Endodermal cell (in vitro differentiated cells): ENCODE data around the gene PLAGL2. TPM values are rescaled to one million over a fixed set of nuclear protein-coding genes. Genes with fewer than 3 reads are reported as not detected.

Experiments
- DNase-seq: peaks from one replicate; pipeline ENCODE4 v3.0.0-alpha.2; 2017
- H3K27ac ChIP-seq: 2 replicates; pipeline ENCODE4 v1.5.1; 2013; ENCODE audit warnings: mild to moderate bottlenecking, low read depth, low read length, moderate library complexity
- H3K27me3 ChIP-seq: 2 replicates; pipeline ENCODE4 v1.6.1; 2013; ENCODE audit warnings: mild to moderate bottlenecking, low read length, moderate library complexity; ENCODE audit not compliant: insufficient read depth, control insufficient read depth, poor library complexity, severe bottlenecking
- H3K36me3 ChIP-seq: 2 replicates; pipeline ENCODE4 v1.7.0; 2013; ENCODE audit warnings: mild to moderate bottlenecking, low read length, moderate library complexity; ENCODE audit not compliant: control insufficient read depth, insufficient read depth
- H3K4me1 ChIP-seq: one replicate; pipeline ENCODE4 v1.7.0; 2013; ENCODE audit warnings: low read length; ENCODE audit not compliant: control insufficient read depth, insufficient read depth
- H3K4me3 ChIP-seq: 2 replicates; pipeline ENCODE4 v1.5.1; 2013; ENCODE audit warnings: mild to moderate bottlenecking, low read length, moderate library complexity
- H3K9ac ChIP-seq: 2 replicates; pipeline ENCODE4 v1.6.1; 2013; ENCODE audit warnings: mild to moderate bottlenecking, low read length, moderate library complexity; ENCODE audit not compliant: poor library complexity, severe bottlenecking; ENCODE audit errors: extremely low read depth
- H3K9me3 ChIP-seq: 2 replicates; pipeline ENCODE4 v1.6.1; 2013; ENCODE audit warnings: mild to moderate bottlenecking, low read length, moderate library complexity; ENCODE audit not compliant: control insufficient read depth
- H3K27ac Mint-ChIP-seq: 2 replicates; pipeline ENCODE4 v1.8.0; 2020; ENCODE audit warnings: mixed read lengths
- H3K27me3 Mint-ChIP-seq: 2 replicates; pipeline ENCODE4 v1.8.0; 2021; ENCODE audit warnings: mild to moderate bottlenecking, mixed read lengths; ENCODE audit not compliant: insufficient read depth
- H3K36me3 Mint-ChIP-seq: 2 replicates; pipeline ENCODE4 v1.8.0; 2020; ENCODE audit warnings: low read depth, mixed read lengths
- H3K4me1 Mint-ChIP-seq: 2 replicates; pipeline ENCODE4 v1.8.0; 2020; ENCODE audit warnings: mixed read lengths
- H3K4me3 Mint-ChIP-seq: 2 replicates; pipeline ENCODE4 v1.8.0; 2020; ENCODE audit warnings: mild to moderate bottlenecking, moderate library complexity, mixed read lengths
- H3K9me3 Mint-ChIP-seq: 2 replicates; pipeline ENCODE4 v1.8.0; 2020; ENCODE audit warnings: mild to moderate bottlenecking, mixed read lengths
- WGBS, 2 experiments: methylation state at CpG; one replicate each; pipeline versions ENCODE4 v1.1.5 to v1.1.7; 2013; ENCODE audit warnings: missing lambda C conversion rate in 2 of 2, mixed read lengths in 1 of 2; ENCODE audit not compliant: insufficient coverage in 1 of 2, insufficient read length in 1 of 2; 5-methylcytosine and 5-hydroxymethylcytosine counted together
- total RNA-seq, 2 donors: library from RNA; stranded (reverse); fragmentation: NEBNext Ultra II Directional in 1 of 2; extraction: Animal tissue kit (Norgen Biotek cat#: 25700) in 1 of 2; gene quantifications; 2 replicates in 1 of 2; 3 replicates in 1 of 2; pipeline ENCODE4 v1.2.1, GENCODE V29; 2021
- TF ChIP-seq, protein P1 (sequence below): fragments of 200-600 bp; sonication (generic); conservative IDR thresholded peaks from 2 replicates; pipeline ENCODE4 v1.5.0; 2021; ENCODE audit warnings: antibody characterized with exemption, mild to moderate bottlenecking

The PLAGL2 gene
- total RNA-seq, 2 donors from 2014 or later = 25.5 to 34.5 TPM

DNA sequence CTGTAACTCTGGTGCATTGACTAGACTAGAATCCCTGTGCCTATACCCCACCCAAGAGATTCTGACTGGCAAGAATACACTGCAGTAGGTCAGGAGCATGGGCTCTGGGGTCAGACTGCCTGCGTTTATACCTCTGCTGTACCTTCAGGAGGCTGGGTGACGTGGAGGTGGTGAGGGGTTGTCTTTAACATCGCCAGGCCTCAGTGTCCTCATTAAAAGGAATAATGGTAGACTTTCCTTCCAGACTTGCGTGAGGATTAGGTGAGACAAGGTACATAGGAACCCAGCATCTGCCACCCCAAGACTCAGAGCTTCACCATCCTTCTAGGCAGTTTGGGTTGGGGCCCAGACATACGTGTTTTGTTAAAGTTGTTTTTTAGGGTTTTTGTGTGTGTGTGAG is 53.8 kb downstream of the PLAGL2 start:
- no peaks in the 10 kb centered on the region for H3K27me3 Mint-ChIP-seq
- H3K4me1 ChIP-seq = peaks cover 2% of the 10 kb centered on the region
- peaks cover 2% of the 10 kb centered on the region for H3K4me1 Mint-ChIP-seq
- DNase-seq = no peak
- peaks cover 64% of the 10 kb centered on the region for H3K36me3 ChIP-seq
- TF ChIP-seq, protein P1, sequence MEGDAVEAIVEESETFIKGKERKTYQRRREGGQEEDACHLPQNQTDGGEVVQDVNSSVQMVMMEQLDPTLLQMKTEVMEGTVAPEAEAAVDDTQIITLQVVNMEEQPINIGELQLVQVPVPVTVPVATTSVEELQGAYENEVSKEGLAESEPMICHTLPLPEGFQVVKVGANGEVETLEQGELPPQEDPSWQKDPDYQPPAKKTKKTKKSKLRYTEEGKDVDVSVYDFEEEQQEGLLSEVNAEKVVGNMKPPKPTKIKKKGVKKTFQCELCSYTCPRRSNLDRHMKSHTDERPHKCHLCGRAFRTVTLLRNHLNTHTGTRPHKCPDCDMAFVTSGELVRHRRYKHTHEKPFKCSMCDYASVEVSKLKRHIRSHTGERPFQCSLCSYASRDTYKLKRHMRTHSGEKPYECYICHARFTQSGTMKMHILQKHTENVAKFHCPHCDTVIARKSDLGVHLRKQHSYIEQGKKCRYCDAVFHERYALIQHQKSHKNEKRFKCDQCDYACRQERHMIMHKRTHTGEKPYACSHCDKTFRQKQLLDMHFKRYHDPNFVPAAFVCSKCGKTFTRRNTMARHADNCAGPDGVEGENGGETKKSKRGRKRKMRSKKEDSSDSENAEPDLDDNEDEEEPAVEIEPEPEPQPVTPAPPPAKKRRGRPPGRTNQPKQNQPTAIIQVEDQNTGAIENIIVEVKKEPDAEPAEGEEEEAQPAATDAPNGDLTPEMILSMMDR = no peak
- no peaks in the 10 kb centered on the region for H3K27me3 ChIP-seq
- H3K9me3 Mint-ChIP-seq = no peaks in the 10 kb centered on the region
- H3K27ac ChIP-seq = no peak overlapping the region
- H3K27ac Mint-ChIP-seq = peak overlapping the region; percentile 75
- H3K9me3 ChIP-seq = no peaks in the 10 kb centered on the region
- peaks cover 73% of the 10 kb centered on the region for H3K36me3 Mint-ChIP-seq
- 94 to 97% methylated on average over 5 of the region's 5 CpGs for WGBS, 2 experiments
- H3K4me3 Mint-ChIP-seq = no peak overlapping the region
- H3K9ac ChIP-seq = no peak overlapping the region
- H3K4me3 ChIP-seq = no peak overlapping the region

DNA sequence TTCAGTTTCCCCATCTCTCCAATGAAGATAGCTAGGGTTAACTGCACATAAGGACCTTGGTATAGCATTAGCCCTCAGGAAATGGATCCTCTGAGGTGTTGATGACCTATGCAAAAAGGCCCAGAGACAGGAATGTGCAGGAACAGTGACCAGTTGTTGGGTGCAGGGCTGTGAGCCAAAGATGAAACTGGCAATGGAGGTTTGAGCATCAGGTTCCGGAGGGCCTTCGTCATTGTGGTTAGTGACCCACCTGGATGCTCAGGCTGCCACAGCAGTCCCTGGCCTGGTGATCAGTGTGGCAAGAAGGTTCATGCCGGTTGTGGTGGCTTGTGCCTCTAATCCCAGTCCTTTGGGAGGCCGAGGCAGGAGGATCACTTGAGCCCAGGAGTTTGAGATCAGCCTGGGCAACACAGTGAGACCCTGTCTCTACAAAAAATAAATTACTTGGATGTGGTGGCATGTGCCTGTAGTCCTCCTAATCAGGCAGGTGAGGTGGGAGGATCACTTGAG is 54.3 kb downstream of the PLAGL2 start:
- peaks cover 2% of the 10 kb centered on the region for H3K4me1 ChIP-seq
- peak overlapping the region; percentile 76 for H3K27ac Mint-ChIP-seq
- H3K27me3 Mint-ChIP-seq = no peaks in the 10 kb centered on the region
- H3K9me3 Mint-ChIP-seq = no peaks in the 10 kb centered on the region
- H3K27me3 ChIP-seq = no peaks in the 10 kb centered on the region
- H3K4me3 ChIP-seq = no peak overlapping the region
- no peaks in the 10 kb centered on the region for H3K9me3 ChIP-seq
- DNase-seq = no peak
- TF ChIP-seq, protein P1 = no peak
- H3K36me3 ChIP-seq = peaks cover 62% of the 10 kb centered on the region
- H3K36me3 Mint-ChIP-seq = peaks cover 71% of the 10 kb centered on the region
- WGBS, 2 experiments = 95 to 96% methylated on average over 4 of the region's 4 CpGs
- H3K4me3 Mint-ChIP-seq = no peak overlapping the region
- no peak overlapping the region for H3K27ac ChIP-seq
- peaks cover 2% of the 10 kb centered on the region for H3K4me1 Mint-ChIP-seq
- H3K9ac ChIP-seq = no peak overlapping the region

DNA sequence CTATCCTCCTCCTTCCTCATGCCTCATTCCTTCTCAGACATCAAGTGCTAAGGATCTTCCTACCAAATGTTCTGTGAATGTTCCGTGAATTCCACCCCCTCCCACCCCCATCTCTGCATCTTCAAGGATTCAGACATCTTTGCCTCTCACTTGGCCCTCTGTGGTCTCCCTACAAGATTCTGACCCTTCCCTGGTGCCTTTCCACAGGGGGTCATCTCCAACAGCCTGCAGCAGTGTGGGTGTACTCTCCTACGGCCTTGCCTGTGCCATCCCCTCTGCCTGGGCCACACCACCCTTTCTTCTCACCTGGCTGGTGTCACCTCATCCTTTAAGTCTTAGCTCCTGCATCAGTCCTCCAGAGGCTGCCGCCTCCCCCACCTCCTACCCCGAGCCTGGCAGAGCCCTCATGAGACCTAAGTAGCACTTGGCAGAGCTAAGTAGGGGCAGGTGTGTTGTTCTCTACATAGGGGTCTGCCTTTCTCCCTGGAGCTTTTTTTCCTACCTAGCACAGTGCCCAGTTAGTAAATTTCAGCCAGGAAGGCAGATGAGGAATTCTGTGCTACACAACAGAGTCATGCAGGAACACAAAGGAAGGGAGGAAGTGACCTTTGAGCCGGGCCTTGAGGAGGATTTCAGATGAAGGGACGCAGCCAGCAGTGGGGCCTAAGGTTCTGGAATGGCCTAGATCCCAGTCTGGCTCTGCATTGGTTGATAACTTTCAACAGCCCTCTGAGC is 55.0 kb downstream of the PLAGL2 start:
- Histone ChIP-seq H3K4me1 (peaks cover 2% of the 10 kb centered on the region), H3K9ac (no peak overlapping the region), H3K36me3 (peaks cover 62% of the 10 kb centered on the region), H3K27ac (no peak overlapping the region), H3K27me3 (no peaks in the 10 kb centered on the region), H3K9me3 (no peaks in the 10 kb centered on the region), H3K4me3 (no peak overlapping the region)
- DNase-seq = peak; percentile 58
- Mint-ChIP-seq H3K27me3 (no peaks in the 10 kb centered on the region), H3K4me3 (no peak overlapping the region), H3K27ac (peak overlapping the region; percentile 76), H3K9me3 (no peaks in the 10 kb centered on the region), H3K4me1 (peaks cover 2% of the 10 kb centered on the region), H3K36me3 (peaks cover 71% of the 10 kb centered on the region)
- 91 to 95% methylated on average over 3 to 6 of the region's 6 CpGs for WGBS, 2 experiments
- TF ChIP-seq, protein P1 = no peak
